ENCODE measurements around the gene HECTD1. TPM values are rescaled to one million over a fixed set of nuclear protein-coding genes. Genes with fewer than 3 reads are reported as not detected.
A peak's percentile ranks its signal among the peaks of the same experiment; 100 is the strongest.

HECTD1 gene
- total and polyA plus RNA-seq, 9 of the 15 experiments (the other 6 are each of a cell fraction or from before 2014, with no cell fraction given): 27.9 to 111 (median 78.1) TPM

DNA sequence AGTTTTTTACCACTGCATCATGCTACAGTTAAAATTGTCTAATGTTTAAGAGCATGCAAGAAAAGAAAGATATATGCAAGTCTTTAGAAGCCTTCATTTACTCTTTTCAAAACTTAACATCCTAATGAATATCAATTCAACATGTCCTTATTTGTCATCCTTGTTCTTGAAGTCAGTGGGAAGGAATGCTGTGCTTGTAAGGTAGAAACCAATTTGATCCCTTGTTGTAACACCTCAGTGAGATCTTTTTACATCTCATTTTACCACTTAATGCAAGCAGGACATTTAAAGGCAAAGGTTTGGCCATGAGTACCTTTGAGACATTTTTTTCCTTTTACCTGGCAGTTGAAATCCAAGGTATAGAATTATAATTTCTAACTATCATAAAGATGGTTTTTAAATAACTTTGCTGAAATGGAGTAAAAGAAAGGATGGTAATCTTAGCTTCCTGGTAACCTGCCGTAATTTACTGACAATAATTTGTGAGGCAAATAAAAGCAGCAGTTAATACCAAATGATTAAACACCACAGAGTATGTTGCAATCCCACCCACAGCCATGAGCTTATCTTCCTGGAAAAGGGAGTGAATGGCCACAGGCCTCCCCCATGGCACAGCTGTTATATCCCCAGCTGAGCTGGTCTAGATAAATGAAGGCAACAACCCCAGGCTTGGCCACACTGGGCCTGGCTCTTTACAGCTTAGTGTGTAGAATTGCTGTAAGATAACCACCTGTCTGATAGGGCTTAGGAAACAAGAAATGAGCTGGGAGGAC lies 148.3 kb downstream of the HECTD1 start (continued):
- TF ChIP-seq LEF1 (IDR thresholded peaks at IDR 0.05) (peak; percentile 94), KDM2B (CRISPR knock-in tag; IDR thresholded peaks at IDR 0.05) (no peak), ELF4 (CRISPR knock-in tag; IDR thresholded peaks at IDR 0.05) (peak; percentile 82; the same call in 1 of the 2 replicates), RNF2 (IDR thresholded peaks at IDR 0.05) (peak; percentile 97), ZNF197 (CRISPR knock-in tag; IDR thresholded peaks at IDR 0.05; ENCODE audit: low read depth) (peak; percentile 91), SMAD4 (CRISPR knock-in tag; conservative IDR thresholded peaks at IDR 0.05) (peak; percentile 97), YBX1 (IDR thresholded peaks at IDR 0.05) (no peak), CC2D1A (IDR thresholded peaks at IDR 0.05) (peak; percentile 98), ZNF445 (CRISPR knock-in tag; IDR thresholded peaks at IDR 0.05; ENCODE audit: low read depth) (0 out of 2 replicates have a peak, but pooled peaks have one; percentile 51), ZNF707 (CRISPR knock-in tag; conservative IDR thresholded peaks at IDR 0.05) (no peak), MEIS2 (IDR thresholded peaks at IDR 0.05; ENCODE audit: partially characterized antibody) (peak; percentile 66), THRAP3 (IDR thresholded peaks at IDR 0.05; ENCODE audit: borderline replicate concordance) (no peak), BHLHE40 (IDR thresholded peaks at IDR 0.05; ENCODE audit: low read length) (peak; percentile 70; the same call in 1 of the 2 replicates), PATZ1 (CRISPR knock-in tag; IDR thresholded peaks at IDR 0.05; ENCODE audit: borderline replicate concordance) (0 out of 2 replicates have a peak, but pooled peaks have one; percentile 43), DIDO1 (tag; IDR thresholded peaks at IDR 0.05; ENCODE audit: low read depth) (peak; percentile 66; the same call in 1 of the 2 replicates), JUND (IDR thresholded peaks at IDR 0.05; ENCODE audit: borderline replicate concordance, low read depth, low read length) (peak; percentile 88), JUND (tag; IDR thresholded peaks at IDR 0.05; ENCODE audit: borderline replicate concordance, low read depth, low read length) (peak; percentile 83; the same call in 1 of the 3 replicates), MEF2D (tag; conservative IDR thresholded peaks at IDR 0.05; ENCODE audit: low read depth) (peak; percentile 75), BCOR (IDR thresholded peaks at IDR 0.05) (peak; percentile 75), ZNF175 (CRISPR knock-in tag; IDR thresholded peaks at IDR 0.05; ENCODE audit: low read depth) (peak; percentile 97), POLR2AphosphoS2 (IDR thresholded peaks at IDR 0.05; ENCODE audit: low read length) (no peak), PYGO2 (tag; IDR thresholded peaks at IDR 0.05) (peak; percentile 89), JUN (IDR thresholded peaks at IDR 0.05; ENCODE audit: borderline replicate concordance, low read depth, low read length) (peak; percentile 60; the same call in 1 of the 2 replicates), JUN (CRISPR knock-in tag; IDR thresholded peaks at IDR 0.05; ENCODE audit: borderline replicate concordance) (no peak), HDAC1 (IDR thresholded peaks at IDR 0.05) (peak in 1 of 2 experiments; percentile 86; a peak in 2 of 4 replicates)
- TF ChIP-seq, protein P1, sequence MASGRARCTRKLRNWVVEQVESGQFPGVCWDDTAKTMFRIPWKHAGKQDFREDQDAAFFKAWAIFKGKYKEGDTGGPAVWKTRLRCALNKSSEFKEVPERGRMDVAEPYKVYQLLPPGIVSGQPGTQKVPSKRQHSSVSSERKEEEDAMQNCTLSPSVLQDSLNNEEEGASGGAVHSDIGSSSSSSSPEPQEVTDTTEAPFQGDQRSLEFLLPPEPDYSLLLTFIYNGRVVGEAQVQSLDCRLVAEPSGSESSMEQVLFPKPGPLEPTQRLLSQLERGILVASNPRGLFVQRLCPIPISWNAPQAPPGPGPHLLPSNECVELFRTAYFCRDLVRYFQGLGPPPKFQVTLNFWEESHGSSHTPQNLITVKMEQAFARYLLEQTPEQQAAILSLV (tag; IDR thresholded peaks at IDR 0.05): peak; percentile 93

Measured in K562 (cell line).